Naive thymus-derived CD8-positive, alpha-beta T cell (primary cell): Measurements from ENCODE around the gene CDR2L. TPM values are rescaled to one million over a fixed set of nuclear protein-coding genes. Genes with fewer than 3 reads are reported as not detected.
A peak's percentile ranks its signal among the peaks of the same experiment; 100 is the strongest.

Experiments
- ATAC-seq, 2 donors: fragments of 150-1000 bp; cut with Tn5 transposase in 1 of 2; sonication (Bioruptor Pico), chemical (Tn5 transposase) in 1 of 2; 1 replicate in 1 of 2; 2 replicates in 1 of 2; pipeline ENCODE4 v1.10.0; 2021; ENCODE audit warnings: mild to moderate bottlenecking in 2 of 2, moderate library complexity in 2 of 2
- POLR2A ChIA-PET: fragments of 350-600 bp; sonication (Branson Sonifier 250); formaldehyde crosslinking; loops from one replicate; lab custom pipeline; 2021; ENCODE audit warnings: antibody characterized with exemption; lab: Charles Lee
- DNase-seq, 10 donors: peaks; one replicate each; pipeline versions ENCODE4 v3.0.0 to v3.0.0-alpha.2; 2020 to 2022
- H3K27ac Mint-ChIP-seq, 10 donors: one replicate each; pipeline ENCODE4 v1.8.0; 2020 to 2022; ENCODE audit warnings: mild to moderate bottlenecking in 10 of 10, mixed read lengths in 10 of 10, moderate library complexity in 4 of 10, inconsistent platforms in 1 of 10
- H3K27me3 Mint-ChIP-seq, 5 donors: one replicate each; pipeline ENCODE4 v1.8.0; 2021 to 2022; ENCODE audit warnings: mixed read lengths in 5 of 5
- H3K36me3 Mint-ChIP-seq, 3 donors: one replicate each; pipeline ENCODE4 v1.8.0; 2020 to 2022; ENCODE audit warnings: mixed read lengths in 3 of 3, mild to moderate bottlenecking in 2 of 3, inconsistent platforms in 1 of 3
- H3K4me1 Mint-ChIP-seq, 4 donors: one replicate each; pipeline ENCODE4 v1.8.0; 2021 to 2022; ENCODE audit warnings: mixed read lengths in 4 of 4
- H3K4me3 Mint-ChIP-seq, 10 donors: one replicate each; pipeline ENCODE4 v1.8.0; 2020 to 2022; ENCODE audit warnings: mild to moderate bottlenecking in 10 of 10, mixed read lengths in 10 of 10, moderate library complexity in 6 of 10, inconsistent platforms in 1 of 10
- H3K9me3 Mint-ChIP-seq, 9 donors: one replicate each; pipeline ENCODE4 v1.8.0; 2020 to 2022; ENCODE audit warnings: mixed read lengths in 9 of 9, mild to moderate bottlenecking in 3 of 9, inconsistent platforms in 1 of 9, moderate library complexity in 1 of 9
- polyA plus RNA-seq, 3 donors: library from polyadenylated mRNA; unstranded; fragments of 300-500 nt; fragmentation: Illumina TruSeq; gene quantifications; one replicate each; pipeline ENCODE4 v1.2.3, GENCODE V29; 2021
- total RNA-seq, 8 experiments: library from RNA in 2 of 8; stranded (reverse) in 2 of 8; gene quantifications; one replicate each; pipeline ENCODE4 v1.2.3 and lab custom pipeline; 2021 to 2026

CDR2L gene
- total and polyA plus RNA-seq, 5 experiments from 2014 or later, result 0.10 to 0.11 TPM; not detected in 3

- Mint-ChIP-seq H3K4me1 (peaks cover 15 to 50% (median 47%) of the 10 kb centered on the region in 4 donors), H3K27ac (peak overlapping the region; percentile 88 to 98 (median 94)), H3K27me3 (no peaks in the 10 kb centered on the region), H3K4me3 (peak overlapping the region; percentile 92 to 100 (median 96)), H3K36me3 (peaks cover 0 to 41% (median 6%) of the 10 kb centered on the region in 3 donors), H3K9me3 (no peaks in the 10 kb centered on the region)
- POLR2A ChIA-PET, result interaction anchor here (0.9 to 4.7 kb wide), 9 partner anchors 11 to 155 kb away, joined by 3 to 68 read pairs (median 4); partner anchors contain the start of gene MRPL58
- ATAC-seq (no peak), DNase-seq (no peak)
Observed at GRCh38 chr17:75048249-75048878, 60.9 kb downstream of the CDR2L start.

- ATAC-seq (no peak), DNase-seq (no peak)
- POLR2A ChIA-PET, result interaction anchor here (0.9 to 4.7 kb wide), 7 partner anchors 11 to 155 kb away, joined by 3 to 68 read pairs (median 3); partner anchors contain the start of genes MRPL58 and SUMO2
- Mint-ChIP-seq H3K27me3 (no peaks in the 10 kb centered on the region), H3K4me1 (peaks cover 15 to 47% (median 44%) of the 10 kb centered on the region in 4 donors), H3K4me3 (peak overlapping the region in 7 of 10 donors; percentile 12 to 97 (median 94)), H3K27ac (peak overlapping the region in 5 of 10 donors; percentile 31 to 97 (median 88)), H3K36me3 (peaks cover 0 to 44% (median 6%) of the 10 kb centered on the region in 3 donors), H3K9me3 (no peaks in the 10 kb centered on the region)
Observed at GRCh38 chr17:75049057-75049456, 61.6 kb downstream of the CDR2L start.

- Mint-ChIP-seq H3K36me3 (peaks cover 0 to 50% (median 6%) of the 10 kb centered on the region in 3 donors), H3K4me3 (peak overlapping the region in 2 of 10 donors; percentile 26 to 56), H3K27ac (peak overlapping the region in 3 of 10 donors; percentile 10 to 52 (median 23)), H3K4me1 (peaks cover 13 to 44% (median 42%) of the 10 kb centered on the region in 4 donors), H3K9me3 (no peaks in the 10 kb centered on the region), H3K27me3 (no peaks in the 10 kb centered on the region)
- DNase-seq (no peak), ATAC-seq (no peak)
- POLR2A ChIA-PET, result interaction anchor here (1.1 to 4.7 kb wide), 2 partner anchors 13 to 133 kb away, joined by 3 to 68 read pairs; partner anchors contain the start of gene SUMO2
Observed at GRCh38 chr17:75049706-75050105, 62.3 kb downstream of the CDR2L start.

- DNase-seq (no peak), ATAC-seq (no peak)
- POLR2A ChIA-PET, result interaction anchor here (1.5 kb wide), 1 partner anchor 39 kb away, joined by 6 read pairs; the partner anchor contains the start of gene MRPL58
- Mint-ChIP-seq H3K4me1 (peaks cover 10 to 35% (median 28%) of the 10 kb centered on the region in 4 donors), H3K9me3 (no peaks in the 10 kb centered on the region), H3K27ac (peak overlapping the region in 1 of 10 donors; percentile 47), H3K4me3 (no peak overlapping the region), H3K36me3 (peaks cover 0 to 69% (median 6%) of the 10 kb centered on the region in 3 donors), H3K27me3 (no peaks in the 10 kb centered on the region)
Observed at GRCh38 chr17:75051941-75052340, 64.5 kb downstream of the CDR2L start.

Other genes with a start within 250 kb of the CDR2L start
- gene NHERF1, start 239.0 kb upstream of the CDR2L start, total RNA-seq, result 100 to 1,000 TPM; 158 to 164 TPM
- gene NHERF1, start 239.0 kb upstream of the CDR2L start, polyA plus RNA-seq, result 100 to 1,000 TPM; 277 to 351 (median 324) TPM
- gene NAT9, start 211.3 kb upstream of the CDR2L start, total RNA-seq, result 10 to 100 TPM; 66.5 to 71.5 TPM
- gene NAT9, start 211.3 kb upstream of the CDR2L start, polyA plus RNA-seq, result 10 to 100 TPM in 2 of 3 donors, 1 to 10 TPM in 1; 9.8 to 28.3 (median 20.2) TPM
- gene GRIN2C, start 127.7 kb upstream of the CDR2L start, total RNA-seq, result under 1 TPM in 1 of 2 experiments, not detected in 1; 0.08 TPM
- gene GRIN2C, start 127.7 kb upstream of the CDR2L start, polyA plus RNA-seq, result under 1 TPM in 1 of 3 donors, not detected in 2; 0.08 TPM
- 10 to 100 TPM; 10.7 to 12.7 TPM for gene FDXR, start 114.6 kb upstream of the CDR2L start, total RNA-seq
- 1 to 10 TPM; 3.9 to 7.2 (median 4.2) TPM for gene FDXR, start 114.6 kb upstream of the CDR2L start, polyA plus RNA-seq
- gene FADS6, start 94.0 kb upstream of the CDR2L start, total RNA-seq, result not detected
- not detected for gene FADS6, start 94.0 kb upstream of the CDR2L start, polyA plus RNA-seq
- gene USH1G, start 64.4 kb upstream of the CDR2L start, total RNA-seq, result not detected
- gene USH1G, start 64.4 kb upstream of the CDR2L start, polyA plus RNA-seq, result not detected
- not detected for gene OTOP2, start 63.4 kb upstream of the CDR2L start, total RNA-seq
- not detected for gene OTOP2, start 63.4 kb upstream of the CDR2L start, polyA plus RNA-seq
- gene OTOP3, start 51.7 kb upstream of the CDR2L start, total RNA-seq, result not detected
- not detected for gene OTOP3, start 51.7 kb upstream of the CDR2L start, polyA plus RNA-seq
- 10 to 100 TPM in 1 of 2 experiments, 1 to 10 TPM in 1; 9.5 to 15.0 TPM for gene HID1, start 14.9 kb upstream of the CDR2L start, total RNA-seq
- 1 to 10 TPM; 4.2 to 6.9 (median 4.7) TPM for gene HID1, start 14.9 kb upstream of the CDR2L start, polyA plus RNA-seq
- 10 to 100 TPM; 23.9 to 29.4 TPM for gene MRPL58, start 25.0 kb downstream of the CDR2L start, total RNA-seq
- gene MRPL58, start 25.0 kb downstream of the CDR2L start, polyA plus RNA-seq, result 10 to 100 TPM; 44.9 to 58.1 (median 53.6) TPM
- 100 to 1,000 TPM; 149 to 160 TPM for gene ATP5PD, start 59.3 kb downstream of the CDR2L start, total RNA-seq
- gene ATP5PD, start 59.3 kb downstream of the CDR2L start, polyA plus RNA-seq, result 100 to 1,000 TPM; 406 to 455 (median 449) TPM
- gene KCTD2, start 59.6 kb downstream of the CDR2L start, total RNA-seq, result 10 to 100 TPM; 25.0 to 28.6 TPM
- 10 to 100 TPM in 1 of 3 donors, 1 to 10 TPM in 2; 6.8 to 10.9 (median 7.8) TPM for gene KCTD2, start 59.6 kb downstream of the CDR2L start, polyA plus RNA-seq
- 10 to 100 TPM; 14.2 to 14.8 TPM for gene SLC16A5, start 100.3 kb downstream of the CDR2L start, total RNA-seq
- gene SLC16A5, start 100.3 kb downstream of the CDR2L start, polyA plus RNA-seq, result 1 to 10 TPM; 1.4 to 4.1 (median 3.1) TPM
- gene ARMC7, start 122.3 kb downstream of the CDR2L start, total RNA-seq, result 10 to 100 TPM; 15.6 to 16.7 TPM
- gene ARMC7, start 122.3 kb downstream of the CDR2L start, polyA plus RNA-seq, result 1 to 10 TPM; 2.7 to 3.3 (median 2.9) TPM
- gene NT5C, start 144.1 kb downstream of the CDR2L start, total RNA-seq, result 10 to 100 TPM; 52.8 to 66.6 TPM
- gene NT5C, start 144.1 kb downstream of the CDR2L start, polyA plus RNA-seq, result 10 to 100 TPM; 46.0 to 53.6 (median 50.6) TPM
- 10 to 100 TPM; 25.6 to 27.0 TPM for gene JPT1, start 166.9 kb downstream of the CDR2L start, total RNA-seq
- 10 to 100 TPM; 68.6 to 76.6 (median 70.7) TPM for gene JPT1, start 166.9 kb downstream of the CDR2L start, polyA plus RNA-seq
- 100 to 1,000 TPM; 250 to 255 TPM for gene SUMO2, start 195.3 kb downstream of the CDR2L start, total RNA-seq
- gene SUMO2, start 195.3 kb downstream of the CDR2L start, polyA plus RNA-seq, result 100 to 1,000 TPM; 293 to 381 (median 325) TPM
- 100 to 1,000 TPM; 150 to 155 TPM for gene NUP85, start 218.0 kb downstream of the CDR2L start, total RNA-seq
- 10 to 100 TPM; 17.3 to 39.4 (median 21.4) TPM for gene NUP85, start 218.0 kb downstream of the CDR2L start, polyA plus RNA-seq